CD14-positive monocyte (primary cell): ENCODE measurements around the gene DGKB. TPM values are rescaled to one million over a fixed set of nuclear protein-coding genes. Genes with fewer than 3 reads are reported as not detected.

Source experiments
- DNase-seq, 3 donors: peaks; one replicate each; pipeline ENCODE4 v3.0.0-alpha.2; 2011 to 2022
- H2AFZ ChIP-seq: 2 replicates; pipeline ENCODE4 v1.6.0; 2012; ENCODE audit warnings: mild to moderate bottlenecking, low read depth, low read length, inconsistent platforms; ENCODE audit not compliant: insufficient read depth, poor library complexity, severe bottlenecking
- H3K27ac ChIP-seq, 2 donors: 1 replicate in 1 of 2; 2 replicates in 1 of 2; pipeline ENCODE4 v1.5.1; 2012 to 2013; ENCODE audit warnings: low read length in 2 of 2, control low read depth in 1 of 2, inconsistent platforms in 1 of 2, low read depth in 1 of 2, mild to moderate bottlenecking in 1 of 2
- H3K27me3 ChIP-seq, 2 donors: one replicate each; pipeline versions ENCODE4 v1.6.0 to v1.6.1; 2011 to 2013; ENCODE audit warnings: low read length in 2 of 2; ENCODE audit not compliant: control insufficient read depth in 2 of 2, insufficient read depth in 2 of 2
- H3K36me3 ChIP-seq, 2 donors: replicated peaks in 1 of 2; 1 replicate in 1 of 2; 2 replicates in 1 of 2; pipeline versions ENCODE4 v1.5.1 to v1.6.1; 2012 to 2013; ENCODE audit warnings: low read length in 2 of 2, control low read depth in 1 of 2, inconsistent platforms in 1 of 2, mild to moderate bottlenecking in 1 of 2; ENCODE audit not compliant: insufficient read depth in 2 of 2, control insufficient read depth in 1 of 2
- H3K4me1 ChIP-seq, 2 donors: 1 replicate in 1 of 2; 2 replicates in 1 of 2; pipeline versions ENCODE4 v1.5.1 to v1.6.1; 2012 to 2013; ENCODE audit warnings: low read length in 2 of 2, control low read depth in 1 of 2, inconsistent platforms in 1 of 2, mild to moderate bottlenecking in 1 of 2, moderate library complexity in 1 of 2; ENCODE audit not compliant: insufficient read depth in 2 of 2, control insufficient read depth in 1 of 2
- H3K4me2 ChIP-seq: replicated peaks from 2 replicates; pipeline ENCODE3; 2012; ENCODE audit warnings: low read length, moderate library complexity, mild to moderate bottlenecking; ENCODE audit not compliant: poor library complexity, severe bottlenecking; ENCODE audit errors: extremely low read depth
- H3K4me3 ChIP-seq, 3 experiments: fragments of 200-600 bp in 1 of 3; sonication (generic) in 1 of 3; replicated peaks in 1 of 3; 1 replicate in 2 of 3; 2 replicates in 1 of 3; pipeline ENCODE4 v1.5.1; 2011 to 2013; ENCODE audit warnings: low read length in 3 of 3, mild to moderate bottlenecking in 3 of 3, control low read depth in 2 of 3, low read depth in 2 of 3, inconsistent platforms in 1 of 3, moderate library complexity in 1 of 3
- H3K79me2 ChIP-seq: 2 replicates; pipeline ENCODE4 v1.6.0; 2012; ENCODE audit warnings: mild to moderate bottlenecking, control low read depth, inconsistent platforms, low read length, moderate library complexity; ENCODE audit not compliant: insufficient read depth
- H3K9ac ChIP-seq: 2 replicates; pipeline ENCODE4 v1.6.0; 2017; ENCODE audit warnings: low read length, mild to moderate bottlenecking; ENCODE audit not compliant: insufficient read depth, poor library complexity, severe bottlenecking
- H3K9me3 ChIP-seq, 2 donors: replicated peaks in 1 of 2; 1 replicate in 1 of 2; 2 replicates in 1 of 2; pipeline versions ENCODE4 v1.5.1 to v1.6.1; 2012 to 2013; ENCODE audit warnings: low read length in 2 of 2, control low read depth in 1 of 2; ENCODE audit not compliant: control insufficient read depth in 1 of 2, insufficient read depth in 1 of 2
- H4K20me1 ChIP-seq: 2 replicates; pipeline ENCODE4 v1.6.0; 2012; ENCODE audit warnings: mild to moderate bottlenecking, low read length, control low read depth, moderate library complexity; ENCODE audit not compliant: insufficient read depth
- H3K27ac Mint-ChIP-seq, 7 donors: one replicate each; pipeline ENCODE4 v1.8.0; 2020; ENCODE audit warnings: mild to moderate bottlenecking in 7 of 7, mixed read lengths in 7 of 7, moderate library complexity in 6 of 7, inconsistent platforms in 2 of 7
- H3K27me3 Mint-ChIP-seq, 3 donors: one replicate each; pipeline ENCODE4 v1.8.0; 2021 to 2022; ENCODE audit warnings: low read depth in 3 of 3, mild to moderate bottlenecking in 3 of 3, mixed read lengths in 3 of 3, moderate library complexity in 3 of 3, inconsistent platforms in 1 of 3
- H3K36me3 Mint-ChIP-seq, 2 donors: one replicate each; pipeline ENCODE4 v1.8.0; 2020; ENCODE audit warnings: mixed read lengths in 2 of 2, inconsistent platforms in 1 of 2, mild to moderate bottlenecking in 1 of 2
- H3K4me1 Mint-ChIP-seq: one replicate; pipeline ENCODE4 v1.8.0; 2020; ENCODE audit warnings: mild to moderate bottlenecking, mixed read lengths
- H3K4me3 Mint-ChIP-seq, 2 donors: one replicate each; pipeline ENCODE4 v1.8.0; 2020; ENCODE audit warnings: mild to moderate bottlenecking in 2 of 2, mixed read lengths in 2 of 2, moderate library complexity in 1 of 2
- H3K9me3 Mint-ChIP-seq, 7 donors: one replicate each; pipeline ENCODE4 v1.8.0; 2020 to 2022; ENCODE audit warnings: mixed read lengths in 7 of 7, mild to moderate bottlenecking in 6 of 7, moderate library complexity in 6 of 7, inconsistent platforms in 2 of 7
- WGBS: methylation state at CpG from one replicate; pipeline ENCODE4 v1.1.5; 2013; ENCODE audit warnings: missing lambda C conversion rate; ENCODE audit not compliant: insufficient coverage; 5-methylcytosine and 5-hydroxymethylcytosine counted together
- intact Hi-C, 2 donors: fragments of 100-400 bp; cut with micrococcal nuclease; formaldehyde crosslinking; loops; one replicate each; pipeline versions ENCODE4 v1.15.0 to v1.15.1; 2023
- polyA plus RNA-seq, 3 donors: library from polyadenylated mRNA; depleted of rRNA in 1 of 3; unstranded in 2 of 3; stranded (reverse) in 1 of 3; fragments of 300-500 nt in 2 of 3; fragments of >200 nt in 1 of 3; fragmentation: Illumina TruSeq in 2 of 3; gene quantifications; 1 replicate in 2 of 3; 2 replicates in 1 of 3; pipeline ENCODE4 v1.2.3, GENCODE V29; 2012 to 2021
- TF ChIP-seq, protein P1 (sequence below): fragments of 200-600 bp; IDR thresholded peaks from one replicate; pipeline ENCODE4 v1.8.0; 2022; ENCODE audit warnings: antibody characterized with exemption, mild to moderate bottlenecking

The DGKB gene
- polyA plus RNA-seq, 3 donors = not detected

DNA sequence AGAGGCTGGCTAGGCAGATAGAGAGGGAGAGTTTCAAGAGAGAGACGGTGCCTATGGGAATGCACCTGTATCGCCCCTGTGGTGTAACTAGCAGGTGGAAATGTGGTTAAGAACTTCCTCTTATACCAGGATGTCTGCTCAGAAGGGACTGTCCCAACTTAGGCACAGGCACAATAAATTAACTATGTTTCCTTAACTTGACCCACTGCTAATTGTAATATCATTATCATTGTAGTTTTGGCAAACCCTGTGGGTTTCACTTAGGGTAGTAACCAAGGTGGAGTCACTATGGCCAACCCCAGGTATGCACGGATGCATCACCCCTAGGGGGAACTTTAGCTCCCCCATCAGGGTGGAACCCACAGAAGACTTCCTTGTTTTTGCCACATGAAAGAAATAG lies 455.7 kb downstream of the DGKB start:
- Histone ChIP-seq H2AFZ (no peak overlapping the region), H3K36me3 (no peaks in the 10 kb centered on the region), H3K79me2 (no peaks in the 10 kb centered on the region), H4K20me1 (no peaks in the 10 kb centered on the region), H3K4me1 (no peaks in the 10 kb centered on the region), H3K27me3 (no peaks in the 10 kb centered on the region), H3K9me3 (no peaks in the 10 kb centered on the region), H3K27ac (no peak overlapping the region), H3K4me3 (no peak overlapping the region), H3K4me2 (no peak overlapping the region), H3K9ac (no peak overlapping the region)
- WGBS = 20% methylated on average over 1 of the region's 3 CpGs
- Mint-ChIP-seq H3K9me3 (peaks cover 0 to 6% (median 0%) of the 10 kb centered on the region in 7 donors), H3K4me3 (no peak overlapping the region), H3K27ac (no peak overlapping the region), H3K27me3 (no peaks in the 10 kb centered on the region), H3K36me3 (no peaks in the 10 kb centered on the region), H3K4me1 (no peaks in the 10 kb centered on the region)
- DNase-seq = no peak
- TF ChIP-seq, protein P1, sequence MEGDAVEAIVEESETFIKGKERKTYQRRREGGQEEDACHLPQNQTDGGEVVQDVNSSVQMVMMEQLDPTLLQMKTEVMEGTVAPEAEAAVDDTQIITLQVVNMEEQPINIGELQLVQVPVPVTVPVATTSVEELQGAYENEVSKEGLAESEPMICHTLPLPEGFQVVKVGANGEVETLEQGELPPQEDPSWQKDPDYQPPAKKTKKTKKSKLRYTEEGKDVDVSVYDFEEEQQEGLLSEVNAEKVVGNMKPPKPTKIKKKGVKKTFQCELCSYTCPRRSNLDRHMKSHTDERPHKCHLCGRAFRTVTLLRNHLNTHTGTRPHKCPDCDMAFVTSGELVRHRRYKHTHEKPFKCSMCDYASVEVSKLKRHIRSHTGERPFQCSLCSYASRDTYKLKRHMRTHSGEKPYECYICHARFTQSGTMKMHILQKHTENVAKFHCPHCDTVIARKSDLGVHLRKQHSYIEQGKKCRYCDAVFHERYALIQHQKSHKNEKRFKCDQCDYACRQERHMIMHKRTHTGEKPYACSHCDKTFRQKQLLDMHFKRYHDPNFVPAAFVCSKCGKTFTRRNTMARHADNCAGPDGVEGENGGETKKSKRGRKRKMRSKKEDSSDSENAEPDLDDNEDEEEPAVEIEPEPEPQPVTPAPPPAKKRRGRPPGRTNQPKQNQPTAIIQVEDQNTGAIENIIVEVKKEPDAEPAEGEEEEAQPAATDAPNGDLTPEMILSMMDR = no peak
- intact Hi-C loops = no loop called here

DNA sequence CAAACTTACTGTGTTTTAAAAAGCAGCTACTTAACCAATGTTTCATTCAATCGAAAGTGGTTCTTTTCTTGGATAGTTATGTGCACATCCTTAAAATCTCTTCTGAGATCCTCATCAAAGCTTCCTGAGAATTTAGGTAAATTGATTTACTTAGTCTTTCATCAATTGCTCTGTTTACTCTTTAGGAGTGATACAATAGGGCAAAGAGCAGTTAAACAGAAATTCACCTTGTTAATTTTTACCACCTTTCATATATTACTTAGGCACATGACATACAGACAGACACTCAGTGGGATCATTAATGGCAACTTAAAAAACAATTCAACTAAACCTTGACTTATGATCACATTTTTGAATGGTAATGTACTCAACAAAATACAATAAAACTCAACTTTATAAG lies 456.3 kb downstream of the DGKB start:
- H3K36me3 Mint-ChIP-seq = no peaks in the 10 kb centered on the region
- H3K4me1 Mint-ChIP-seq = no peaks in the 10 kb centered on the region
- H3K79me2 ChIP-seq = no peaks in the 10 kb centered on the region
- no peak for DNase-seq
- no peaks in the 10 kb centered on the region for H3K27me3 ChIP-seq
- no peak overlapping the region for H2AFZ ChIP-seq
- H3K36me3 ChIP-seq = no peaks in the 10 kb centered on the region
- no peak overlapping the region for H3K27ac Mint-ChIP-seq
- no CpG with 5 or more reads among the region's 1 CpG for WGBS
- H3K9ac ChIP-seq = no peak overlapping the region
- peaks cover 0 to 6% (median 0%) of the 10 kb centered on the region in 7 donors for H3K9me3 Mint-ChIP-seq
- H4K20me1 ChIP-seq = no peaks in the 10 kb centered on the region
- H3K4me3 Mint-ChIP-seq = no peak overlapping the region
- TF ChIP-seq, protein P1 = no peak
- no peaks in the 10 kb centered on the region for H3K9me3 ChIP-seq
- no peak overlapping the region for H3K4me3 ChIP-seq
- H3K27me3 Mint-ChIP-seq = no peaks in the 10 kb centered on the region
- no peak overlapping the region for H3K27ac ChIP-seq
- H3K4me1 ChIP-seq = no peaks in the 10 kb centered on the region
- intact Hi-C loops = no loop called here
- no peak overlapping the region for H3K4me2 ChIP-seq
